Panc1 (cell line): ENCODE measurements around the gene COL5A2. TPM values are rescaled to one million over a fixed set of nuclear protein-coding genes. Genes with fewer than 3 reads are reported as not detected.

Experiments
- ATAC-seq: fragments of 200-7000 bp; cut with Tn5 transposase; 2 replicates; pipeline ENCODE4 v1.9.1; 2020; ENCODE audit warnings: mild to moderate bottlenecking, moderate library complexity
- BruUV-seq: library from RNA; stranded (reverse); fragments of 400-500 nt; replicated peaks from 2 replicates; lab custom pipeline; 2021; lab: Mats Ljungman, UMichigan
- CTCF ChIA-PET: fragments of 300-600 bp; sonication (Branson Sonifier 250); formaldehyde crosslinking; loops from one replicate; lab custom pipeline; 2022; ENCODE audit warnings: antibody characterized with exemption; lab: Charles Lee
- POLR2A ChIA-PET: fragments of 300-600 bp; sonication (Branson Sonifier 250); formaldehyde crosslinking; loops from one replicate; lab custom pipeline; 2022; ENCODE audit warnings: antibody characterized with exemption; lab: Charles Lee
- DNase-seq: peaks from one replicate; pipeline ENCODE4 v3.0.0-alpha.2; 2010; ENCODE audit warnings: low read depth, low spot score
- H3K27ac ChIP-seq: 2 replicates; pipeline ENCODE4 v1.5.1; 2011; ENCODE audit warnings: mild to moderate bottlenecking, low read length, inconsistent platforms
- H3K27me3 ChIP-seq: fragments of 200-500 bp; sonication (Bioruptor generic); 2 replicates; pipeline ENCODE4 v1.6.0; 2014; ENCODE audit warnings: low read length, inconsistent platforms; ENCODE audit not compliant: control insufficient read depth, insufficient read depth
- H3K36me3 ChIP-seq: fragments of 200-500 bp; sonication (Bioruptor generic); 2 replicates; pipeline ENCODE4 v1.5.1; 2014; ENCODE audit warnings: inconsistent platforms, mild to moderate bottlenecking, low read length, moderate library complexity; ENCODE audit not compliant: control insufficient read depth, insufficient read depth
- H3K4me1 ChIP-seq: 2 replicates; pipeline ENCODE4 v1.5.1; 2011; ENCODE audit warnings: inconsistent platforms, mild to moderate bottlenecking, low read length, moderate library complexity; ENCODE audit not compliant: control insufficient read depth, insufficient read depth
- H3K4me3 ChIP-seq, 2 experiments: 2 replicates each; pipeline ENCODE4 v1.5.1; 2011 to 2012; ENCODE audit warnings: low read depth in 2 of 2, low read length in 2 of 2, mild to moderate bottlenecking in 2 of 2, inconsistent platforms in 1 of 2, moderate library complexity in 1 of 2
- H3K9me3 ChIP-seq: fragments of 200-500 bp; sonication (Bioruptor generic); 2 replicates; pipeline ENCODE4 v1.5.1; 2014; ENCODE audit warnings: low read depth, mild to moderate bottlenecking, inconsistent platforms, low read length, moderate library complexity; ENCODE audit not compliant: control insufficient read depth, insufficient read depth
- CTCF ChIP-seq: fragments of 450-650 bp; IDR thresholded peaks from 2 replicates; pipeline ENCODE4 v1.5.1; 2017; ENCODE audit warnings: mild to moderate bottlenecking
- POLR2AphosphoS5 ChIP-seq: IDR thresholded peaks from 2 replicates; pipeline ENCODE4 v1.6.1; 2012; ENCODE audit warnings: mild to moderate bottlenecking, low read depth, low read length, moderate library complexity
- SIN3A ChIP-seq: IDR thresholded peaks from 2 replicates; pipeline ENCODE4 v1.6.1; 2012; ENCODE audit warnings: low read depth, mild to moderate bottlenecking, low read length, moderate library complexity, borderline replicate concordance; ENCODE audit not compliant: insufficient read depth
- TCF7L2 ChIP-seq: IDR thresholded peaks from 2 replicates; pipeline ENCODE4 v1.6.1; 2011; ENCODE audit warnings: mild to moderate bottlenecking, low read depth, low read length, inconsistent platforms
- in situ Hi-C: cut with HindIII; loops from 2 replicates; pipeline ENCODE4 v1.10.0; 2016; ENCODE audit warnings: low sequenced_read_pairs, low pct_unique_long_range_greater_than_20kb
- intact Hi-C: fragments of 100-400 bp; cut with micrococcal nuclease; formaldehyde crosslinking; loops from one replicate; pipeline ENCODE4 v1.10.0; 2022; ENCODE audit not compliant: unreplicated experiment
- total RNA-seq: library from RNA; stranded (reverse); gene quantifications from one replicate; pipeline ENCODE4 v1.2.1, GENCODE V29; 2021; ENCODE audit not compliant: unreplicated experiment
- TF ChIP-seq, protein P1 (sequence below), 2 experiments: IDR thresholded peaks; 2 replicates each; pipeline ENCODE4 v1.6.1; 2011 to 2012; ENCODE audit warnings: low read depth in 2 of 2, control low read depth in 1 of 2, low read length in 1 of 2, mild to moderate bottlenecking in 1 of 2, moderate library complexity in 1 of 2; ENCODE audit not compliant: insufficient read depth in 1 of 2

The COL5A2 gene
- total RNA-seq, 1 experiment from 2014 or later: 144 TPM

GRCh38 chr2:189134485-189134884, 45.1 kb downstream of the COL5A2 start:
- in situ Hi-C loops (no loop called here), intact Hi-C loops (no loop called here)
- H3K27me3 ChIP-seq: no peaks in the 10 kb centered on the region
- no peak for DNase-seq
- no peak overlapping the region for H3K4me3 ChIP-seq
- no TSS peak for BruUV-seq
- TF ChIP-seq TCF7L2: no peak
- TF ChIP-seq POLR2AphosphoS5: no peak
- TF ChIP-seq, protein P1, sequence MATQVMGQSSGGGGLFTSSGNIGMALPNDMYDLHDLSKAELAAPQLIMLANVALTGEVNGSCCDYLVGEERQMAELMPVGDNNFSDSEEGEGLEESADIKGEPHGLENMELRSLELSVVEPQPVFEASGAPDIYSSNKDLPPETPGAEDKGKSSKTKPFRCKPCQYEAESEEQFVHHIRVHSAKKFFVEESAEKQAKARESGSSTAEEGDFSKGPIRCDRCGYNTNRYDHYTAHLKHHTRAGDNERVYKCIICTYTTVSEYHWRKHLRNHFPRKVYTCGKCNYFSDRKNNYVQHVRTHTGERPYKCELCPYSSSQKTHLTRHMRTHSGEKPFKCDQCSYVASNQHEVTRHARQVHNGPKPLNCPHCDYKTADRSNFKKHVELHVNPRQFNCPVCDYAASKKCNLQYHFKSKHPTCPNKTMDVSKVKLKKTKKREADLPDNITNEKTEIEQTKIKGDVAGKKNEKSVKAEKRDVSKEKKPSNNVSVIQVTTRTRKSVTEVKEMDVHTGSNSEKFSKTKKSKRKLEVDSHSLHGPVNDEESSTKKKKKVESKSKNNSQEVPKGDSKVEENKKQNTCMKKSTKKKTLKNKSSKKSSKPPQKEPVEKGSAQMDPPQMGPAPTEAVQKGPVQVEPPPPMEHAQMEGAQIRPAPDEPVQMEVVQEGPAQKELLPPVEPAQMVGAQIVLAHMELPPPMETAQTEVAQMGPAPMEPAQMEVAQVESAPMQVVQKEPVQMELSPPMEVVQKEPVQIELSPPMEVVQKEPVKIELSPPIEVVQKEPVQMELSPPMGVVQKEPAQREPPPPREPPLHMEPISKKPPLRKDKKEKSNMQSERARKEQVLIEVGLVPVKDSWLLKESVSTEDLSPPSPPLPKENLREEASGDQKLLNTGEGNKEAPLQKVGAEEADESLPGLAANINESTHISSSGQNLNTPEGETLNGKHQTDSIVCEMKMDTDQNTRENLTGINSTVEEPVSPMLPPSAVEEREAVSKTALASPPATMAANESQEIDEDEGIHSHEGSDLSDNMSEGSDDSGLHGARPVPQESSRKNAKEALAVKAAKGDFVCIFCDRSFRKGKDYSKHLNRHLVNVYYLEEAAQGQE (IDR thresholded peaks at IDR 0.05; ENCODE audit: insufficient read depth in 1 of 2, low read depth in 2 of 2, low read length in 1 of 2): no peak
- no peak for TF ChIP-seq SIN3A
- TF ChIP-seq CTCF: no peak
- POLR2A ChIA-PET: no interaction called here
- no peaks in the 10 kb centered on the region; the same call in 1 of the 2 replicates for H3K36me3 ChIP-seq
- CTCF ChIA-PET: no interaction called here
- no peaks in the 10 kb centered on the region for H3K9me3 ChIP-seq
- no peak overlapping the region for H3K27ac ChIP-seq
- no peak for ATAC-seq
- H3K4me1 ChIP-seq: peaks cover 22% of the 10 kb centered on the region; the same call in 1 of the 2 replicates

GRCh38 chr2:189131991-189132390, 47.6 kb downstream of the COL5A2 start:
- TF ChIP-seq POLR2AphosphoS5 (no peak), CTCF (no peak), SIN3A (no peak)
- TF ChIP-seq, protein P1 (IDR thresholded peaks at IDR 0.05; ENCODE audit: insufficient read depth in 1 of 2, low read depth in 2 of 2, low read length in 1 of 2): no peak
- no TSS peak for BruUV-seq
- Histone ChIP-seq H3K27me3 (no peaks in the 10 kb centered on the region), H3K4me1 (peaks cover 30% of the 10 kb centered on the region), H3K36me3 (no peaks in the 10 kb centered on the region; the same call in 1 of the 2 replicates), H3K9me3 (no peaks in the 10 kb centered on the region), H3K4me3 (no peak overlapping the region), H3K27ac (peak overlapping the region; percentile 87; the same call in 1 of the 2 replicates)
- POLR2A ChIA-PET: no interaction called here
- in situ Hi-C loops: no loop called here
- CTCF ChIA-PET: no interaction called here
- ATAC-seq: no peak
- intact Hi-C loops: no loop called here
- no peak for DNase-seq
